HUES6 (cell line): Measurements from ENCODE around the gene GAL3ST2.
"Not testable (repeated sequence)": the region's sequence is repeated elsewhere in the genome, so short reads cannot be mapped to it uniquely, and the experiment has no call there.

Experiments used
- H3K27ac ChIP-seq: 2 replicates; pipeline ENCODE4 v1.7.0; 2013; ENCODE audit warnings: low read depth, mild to moderate bottlenecking, low read length, inconsistent platforms
- H3K27me3 ChIP-seq: 2 replicates; pipeline ENCODE4 v1.6.1; 2013; ENCODE audit warnings: low read length; ENCODE audit not compliant: control insufficient read depth, insufficient read depth
- H3K36me3 ChIP-seq: 2 replicates; pipeline ENCODE4 v1.6.1; 2013; ENCODE audit warnings: low read length; ENCODE audit not compliant: control insufficient read depth, insufficient read depth
- H3K4me1 ChIP-seq: 2 replicates; pipeline ENCODE4 v1.6.1; 2013; ENCODE audit warnings: low read length; ENCODE audit not compliant: control insufficient read depth, insufficient read depth
- H3K4me3 ChIP-seq: 2 replicates; pipeline ENCODE4 v1.5.1; 2013; ENCODE audit warnings: low read depth, low read length
- H3K9ac ChIP-seq: one replicate; pipeline ENCODE4 v1.6.1; 2013; ENCODE audit warnings: mild to moderate bottlenecking, low read length
- H3K9me3 ChIP-seq: 2 replicates; pipeline ENCODE4 v1.6.1; 2013; ENCODE audit warnings: low read depth, low read length; ENCODE audit not compliant: control insufficient read depth, insufficient read depth

Gene GAL3ST2

GRCh38 chr2:241803387-241804325 is 27.0 kb downstream of the GAL3ST2 start:
- H3K4me1 ChIP-seq, result peaks cover 37% of the 10 kb centered on the region
- no peaks in the 10 kb centered on the region for H3K36me3 ChIP-seq
- H3K9me3 ChIP-seq, result no peaks in the 10 kb centered on the region
- H3K27me3 ChIP-seq, result peaks cover 23% of the 10 kb centered on the region
- H3K4me3 ChIP-seq, result peak overlapping the region; percentile 57
- H3K27ac ChIP-seq, result no peak overlapping the region
- no peak overlapping the region for H3K9ac ChIP-seq

- Histone ChIP-seq H3K4me1 (peaks cover 43% of the 10 kb centered on the region), H3K4me3 (peak overlapping the region; percentile 57; the same call in 1 of the 2 replicates), H3K27me3 (peaks cover 23% of the 10 kb centered on the region), H3K36me3 (no peaks in the 10 kb centered on the region), H3K27ac (no peak overlapping the region), H3K9ac (no peak overlapping the region), H3K9me3 (no peaks in the 10 kb centered on the region)
Measured at GRCh38 chr2:241804326-241805229, 28.0 kb downstream of the GAL3ST2 start.

- H3K27me3 ChIP-seq, result peaks cover 23% of the 10 kb centered on the region
- H3K4me3 ChIP-seq, H3K36me3 ChIP-seq, H3K9ac ChIP-seq, H3K27ac ChIP-seq, H3K9me3 ChIP-seq: not testable (repeated sequence)
- H3K4me1 ChIP-seq, result peaks cover 43% of the 10 kb centered on the region
Measured at GRCh38 chr2:241806217-241806616, 29.6 kb downstream of the GAL3ST2 start.

GRCh38 chr2:241808051-241808720 is 31.6 kb downstream of the GAL3ST2 start:
- Histone ChIP-seq H3K9me3 (no peaks in the 10 kb centered on the region), H3K9ac (no peak overlapping the region), H3K27me3 (peaks cover 17% of the 10 kb centered on the region), H3K4me1 (peaks cover 28% of the 10 kb centered on the region), H3K36me3 (no peaks in the 10 kb centered on the region), H3K27ac (no peak overlapping the region), H3K4me3 (no peak overlapping the region)

- peaks cover 10% of the 10 kb centered on the region for H3K27me3 ChIP-seq
- H3K36me3 ChIP-seq, result no peaks in the 10 kb centered on the region
- peaks cover 23% of the 10 kb centered on the region for H3K4me1 ChIP-seq
- H3K9me3 ChIP-seq, result no peaks in the 10 kb centered on the region
- no peak within 1 kb of the TSS for H3K4me3 ChIP-seq
- no peak within 1 kb of the TSS for H3K9ac ChIP-seq
- no peak within 1 kb of the TSS for H3K27ac ChIP-seq
Measured at GRCh38 chr2:241808721-241809382, 32.2 kb downstream of the GAL3ST2 start, which contains the start of gene NEU4. Gene NEU4, plus strand, starts transcription at chr2:241809193. Its CDS starts 5,292 bp downstream, at chr2:241814485.

GRCh38 chr2:241809383-241810306 is 33.0 kb downstream of the GAL3ST2 start:
- Histone ChIP-seq H3K9ac (no peak overlapping the region), H3K4me3 (no peak overlapping the region)

GRCh38 chr2:241810307-241811200 is 33.9 kb downstream of the GAL3ST2 start:
- Histone ChIP-seq H3K27ac (no peak overlapping the region), H3K4me3 (no peak overlapping the region), H3K9ac (no peak overlapping the region), H3K27me3 (no peaks in the 10 kb centered on the region), H3K9me3 (no peaks in the 10 kb centered on the region), H3K36me3 (no peaks in the 10 kb centered on the region), H3K4me1 (peaks cover 12% of the 10 kb centered on the region)

More at GRCh38 chr2:241809383-241810306, 33.0 kb downstream of the GAL3ST2 start:
- Histone ChIP-seq H3K27ac (no peak overlapping the region), H3K4me1 (peaks cover 16% of the 10 kb centered on the region), H3K36me3 (no peaks in the 10 kb centered on the region), H3K27me3 (peaks cover 2% of the 10 kb centered on the region), H3K9me3 (no peaks in the 10 kb centered on the region)

GRCh38 chr2:241811201-241811951 is 34.8 kb downstream of the GAL3ST2 start:
- Histone ChIP-seq H3K4me1 (peaks cover 12% of the 10 kb centered on the region), H3K4me3 (no peak overlapping the region), H3K9me3 (no peaks in the 10 kb centered on the region), H3K36me3 (no peaks in the 10 kb centered on the region), H3K9ac (no peak overlapping the region), H3K27me3 (no peaks in the 10 kb centered on the region), H3K27ac (no peak overlapping the region)
